GM19351 (cell line): Measurements from ENCODE around the gene KCNH4.
"Not testable (repeated sequence)": the region's sequence is repeated elsewhere in the genome, so short reads cannot be mapped to it uniquely, and the experiment has no call there.

Source experiments
- ATAC-seq: cut with Tn5 transposase; IDR thresholded peaks from one replicate; pipeline ENCODE4 v1.9.1; 2021; ENCODE audit warnings: mild to moderate bottlenecking, moderate library complexity; ENCODE audit not compliant: unreplicated experiment

KCNH4 gene

GRCh38 chr17:42179911-42180410 lies 981 bp downstream of the KCNH4 start:
- ATAC-seq: no peak

GRCh38 chr17:42179335-42179734 lies 1.6 kb downstream of the KCNH4 start:
- ATAC-seq: no peak

DNA sequence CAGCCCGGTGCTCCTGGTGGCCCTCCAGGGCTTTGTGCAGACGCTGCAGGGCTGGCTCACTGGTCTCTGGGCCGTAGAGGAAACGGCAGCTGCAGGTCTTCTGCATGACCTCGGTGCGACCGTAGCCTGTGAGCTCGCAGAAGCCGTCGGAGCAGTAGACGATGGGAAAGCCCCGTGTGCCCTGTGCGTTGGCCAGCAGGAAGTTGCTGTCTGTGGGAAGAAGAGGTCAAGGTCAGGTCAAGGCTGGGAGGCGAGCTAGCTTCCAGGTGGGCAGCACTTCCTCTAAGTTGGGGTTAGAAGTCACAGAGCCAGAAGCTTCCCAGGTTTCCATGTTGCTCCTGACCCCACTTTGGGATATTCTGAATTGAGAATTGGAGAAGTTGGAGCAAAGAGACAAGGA lies 2.1 kb downstream of the KCNH4 start:
- no peak for ATAC-seq

- ATAC-seq: no peak
Observed at GRCh38 chr17:42177684-42178083, 3.3 kb downstream of the KCNH4 start.

- ATAC-seq: no peak
Observed at GRCh38 chr17:42174126-42174783, 6.7 kb downstream of the KCNH4 start.

- no peak for ATAC-seq
Observed at GRCh38 chr17:42171831-42172230, 9.1 kb downstream of the KCNH4 start.

- ATAC-seq: no peak
Observed at GRCh38 chr17:42169351-42169750, 11.6 kb downstream of the KCNH4 start.

DNA sequence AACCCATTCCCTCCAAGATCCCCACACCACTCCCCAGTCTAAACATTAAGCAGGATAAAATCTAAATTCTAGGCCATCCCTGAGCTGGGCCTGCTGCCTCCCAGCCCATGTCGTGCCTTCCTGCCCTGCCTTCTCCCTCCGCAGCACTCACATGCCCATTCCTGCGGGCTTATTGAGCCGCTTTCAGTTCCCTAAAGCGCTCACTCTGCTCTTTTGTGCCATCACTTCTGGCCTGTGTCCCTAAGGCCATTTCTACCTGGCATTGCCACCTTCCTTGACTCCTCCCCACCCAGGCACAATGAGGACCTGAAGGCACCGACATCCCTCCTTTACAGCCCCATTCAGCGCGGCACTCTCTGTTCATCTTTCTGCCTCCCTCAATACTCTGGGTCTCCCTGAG lies 13.1 kb downstream of the KCNH4 start:
- no peak for ATAC-seq

DNA sequence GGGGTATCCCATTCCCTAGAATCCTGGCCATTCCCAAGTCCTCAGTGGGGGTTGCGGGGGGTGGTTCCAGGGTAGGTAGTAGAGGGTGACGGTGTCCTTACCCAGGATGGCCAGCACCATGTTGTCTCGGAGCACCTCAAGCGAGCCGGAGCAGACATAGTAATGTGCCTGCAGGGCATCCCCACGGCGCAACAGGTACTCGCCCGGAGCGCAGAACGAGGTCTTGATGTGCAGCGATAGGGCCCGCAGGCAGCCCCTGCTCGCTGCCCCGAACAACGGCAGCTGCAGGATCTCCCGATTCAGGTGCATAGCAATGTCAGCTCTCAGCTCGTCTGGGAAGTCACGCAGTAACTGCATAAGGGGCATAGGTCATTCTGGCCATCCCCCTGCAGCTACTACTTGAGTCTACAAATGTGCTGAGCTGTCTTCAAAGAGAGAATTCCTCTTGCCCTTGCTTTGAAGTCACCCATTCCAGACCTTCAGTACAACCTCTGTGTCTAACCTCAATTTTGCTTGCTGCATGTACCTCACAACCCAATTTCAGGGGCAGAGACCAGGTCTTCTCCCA lies 14.7 kb downstream of the KCNH4 start:
- no peak for ATAC-seq

- no peak for ATAC-seq
Observed at GRCh38 chr17:42165751-42166150, 15.2 kb downstream of the KCNH4 start.

DNA sequence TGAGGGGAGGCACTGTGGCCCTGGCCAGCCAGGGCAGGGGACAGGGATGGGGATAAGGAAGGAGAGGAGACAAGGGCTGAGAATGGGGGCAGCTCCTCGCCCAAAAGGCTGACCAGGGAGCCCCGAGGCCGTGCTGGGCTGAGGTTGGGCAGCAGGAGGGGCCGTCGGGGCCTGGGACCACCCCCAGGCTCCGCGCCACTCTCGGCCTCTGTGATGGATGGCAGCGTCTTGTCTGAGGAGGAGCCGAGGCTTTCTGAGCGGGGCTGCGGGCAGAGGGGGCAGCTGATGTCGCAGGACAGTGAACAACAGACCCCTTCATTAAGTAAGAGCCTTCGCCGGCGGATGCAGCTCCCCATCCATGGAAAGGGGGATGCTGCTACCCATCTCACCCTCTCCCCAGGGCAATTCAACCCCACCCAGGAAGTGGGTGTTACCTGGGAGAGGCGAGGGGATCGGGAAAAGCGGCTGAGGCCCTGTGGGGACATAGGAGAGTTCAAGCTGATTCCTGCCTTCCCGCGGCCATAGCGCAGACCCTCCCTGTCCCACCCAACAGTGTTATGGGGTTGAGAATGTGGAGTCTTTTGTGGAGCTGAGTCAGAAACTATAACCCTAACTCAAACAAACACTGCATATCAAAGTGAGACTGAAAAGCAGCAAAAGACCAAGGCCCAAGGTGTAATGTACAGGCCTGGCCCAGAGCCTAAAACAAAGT lies 17.1 kb downstream of the KCNH4 start:
- no peak for ATAC-seq

GRCh38 chr17:42163113-42163512 lies 17.8 kb downstream of the KCNH4 start:
- no peak for ATAC-seq

GRCh38 chr17:42160531-42160910 lies 20.4 kb downstream of the KCNH4 start:
- no peak for ATAC-seq

- no peak for ATAC-seq
Observed at GRCh38 chr17:42159796-42160530, 21.0 kb downstream of the KCNH4 start.

- ATAC-seq: no peak
Observed at GRCh38 chr17:42155614-42156045, 25.3 kb downstream of the KCNH4 start.

DNA sequence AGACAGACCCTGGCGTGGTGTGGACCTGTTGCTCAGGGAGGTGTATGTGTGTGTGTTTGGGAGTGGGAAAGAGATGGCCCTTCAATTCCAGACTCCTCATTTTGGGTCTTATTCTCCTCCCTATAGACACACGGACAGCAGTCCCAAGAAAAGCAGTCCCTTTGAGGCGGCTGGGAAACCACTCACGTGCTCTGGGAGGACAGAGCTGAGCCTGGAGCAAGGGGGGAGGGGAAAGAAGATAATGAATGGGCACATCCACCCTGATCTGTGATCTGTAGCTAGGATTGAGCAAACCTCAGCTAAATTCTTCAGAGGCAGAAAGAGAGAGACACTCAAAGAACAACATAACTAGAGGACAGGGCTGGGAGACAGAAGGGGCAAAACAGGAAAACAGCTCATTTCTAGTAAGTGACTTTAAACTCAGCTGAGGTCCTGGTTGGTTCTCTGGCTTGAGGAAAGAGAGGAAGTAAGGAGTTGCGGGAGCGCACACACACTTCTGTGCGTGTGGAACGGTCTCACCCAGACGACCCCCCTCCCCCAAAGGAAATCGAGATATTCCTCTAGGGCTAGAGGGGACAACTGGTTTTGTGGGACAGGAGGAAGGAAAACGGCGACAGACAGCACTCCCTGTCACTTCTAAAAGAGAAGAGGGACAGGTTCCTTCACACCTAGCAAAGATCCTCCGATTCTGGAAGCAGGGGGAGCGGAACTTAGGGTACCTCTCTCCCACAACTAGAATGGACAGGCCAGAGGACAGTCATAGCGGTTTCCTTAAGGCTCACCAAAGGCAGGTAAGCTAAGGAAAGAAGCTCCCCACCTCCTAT lies 26.8 kb downstream of the KCNH4 start:
- no peak for ATAC-seq

GRCh38 chr17:42146911-42147607 lies 33.9 kb downstream of the KCNH4 start:
- ATAC-seq: no peak

- not testable (repeated sequence) for ATAC-seq
Observed at GRCh38 chr17:42143138-42143537, 37.8 kb downstream of the KCNH4 start.

GRCh38 chr17:42142371-42142896 lies 38.5 kb downstream of the KCNH4 start:
- no peak for ATAC-seq

DNA sequence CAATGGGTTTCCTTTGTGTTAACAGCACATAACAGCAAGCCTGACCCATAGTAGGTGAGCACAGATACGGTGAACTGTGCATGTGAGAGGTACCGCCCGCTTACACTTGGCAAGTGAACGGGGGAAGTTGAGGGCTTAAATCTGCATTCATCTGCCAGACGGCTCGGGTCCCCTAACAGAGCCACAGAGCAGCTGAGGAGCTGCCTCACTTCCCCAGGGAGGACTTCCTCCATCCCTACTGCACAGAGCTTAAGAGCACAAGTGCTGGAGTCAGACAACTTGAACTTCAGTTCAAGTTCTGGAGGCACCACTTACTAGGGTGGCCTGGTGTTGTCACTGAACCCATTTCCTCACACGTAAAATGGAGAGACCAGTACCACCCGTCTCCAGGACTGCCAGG lies 39.6 kb downstream of the KCNH4 start:
- no peak for ATAC-seq
